Embryonic facial prominence (tissue), 1 donor: ENCODE data around the gene POLR3B.
"Not testable (repeated sequence)": the region's sequence is repeated elsewhere in the genome, so short reads cannot be mapped to it uniquely, and the experiment has no call there.

Source experiments
- DNase-seq: peaks from one replicate; pipeline ENCODE4 v3.0.0-alpha.2; 2016; ENCODE audit errors: extremely low spot score

The POLR3B gene

GRCh38 chr12:106357549-106358395 lies at the start of gene POLR3B:
Gene POLR3B (plus strand): TSS chr12:106357748. CDS start chr12:106357880, 132 bp downstream.
- DNase-seq = peak; percentile 93

GRCh38 chr12:106308121-106308520 lies 49.4 kb upstream of the POLR3B start:
- no peak for DNase-seq

- no peak for DNase-seq
Measured at GRCh38 chr12:106308611-106309010, 48.9 kb upstream of the POLR3B start.

GRCh38 chr12:106309671-106310505 lies 47.7 kb upstream of the POLR3B start:
- no peak for DNase-seq

GRCh38 chr12:106310687-106311086 lies 46.9 kb upstream of the POLR3B start:
- DNase-seq = no peak

GRCh38 chr12:106311139-106311538 lies 46.4 kb upstream of the POLR3B start:
- no peak for DNase-seq

GRCh38 chr12:106313413-106313812 lies 44.1 kb upstream of the POLR3B start:
- DNase-seq = not testable (repeated sequence)

- DNase-seq = no peak
Measured at GRCh38 chr12:106315523-106315922, 42.0 kb upstream of the POLR3B start.

- DNase-seq = no peak
Measured at GRCh38 chr12:106317406-106318082, 40.0 kb upstream of the POLR3B start.

- DNase-seq = no peak
Measured at GRCh38 chr12:106321139-106321850, 36.3 kb upstream of the POLR3B start.

- no peak for DNase-seq
Measured at GRCh38 chr12:106323537-106323936, 34.0 kb upstream of the POLR3B start.

GRCh38 chr12:106327309-106327869 lies 30.2 kb upstream of the POLR3B start:
- no peak for DNase-seq

- DNase-seq = no peak
Measured at GRCh38 chr12:106328735-106329134, 28.8 kb upstream of the POLR3B start.

- no peak for DNase-seq
Measured at GRCh38 chr12:106329231-106329982, 28.1 kb upstream of the POLR3B start.

GRCh38 chr12:106331599-106331998 lies 25.9 kb upstream of the POLR3B start:
- DNase-seq = no peak

GRCh38 chr12:106332536-106332935 lies 25.0 kb upstream of the POLR3B start:
- no peak for DNase-seq

- DNase-seq = no peak
Measured at GRCh38 chr12:106333010-106333409, 24.5 kb upstream of the POLR3B start.

- DNase-seq = no peak
Measured at GRCh38 chr12:106333756-106334155, 23.8 kb upstream of the POLR3B start.

- no peak for DNase-seq
Measured at GRCh38 chr12:106341086-106341877, 16.3 kb upstream of the POLR3B start.
